Stimulated activated CD4-positive, alpha-beta T cell treated with anti-CD3 and anti-CD28 coated beads, Interleukin-12 subunit alpha, Interleukin-12 subunit beta, amount 100 ng/mL, for 48 hours (primary cell): Measurements from ENCODE around the gene PPEF1.

Experiments
- DNase-seq, 3 donors: peaks; one replicate each; pipeline ENCODE4 v3.0.0-alpha.2; 2020; ENCODE audit warnings: low read depth in 2 of 3, low spot score in 1 of 3

Gene PPEF1

GRCh38 chrX:18877469-18877868 is 170.0 kb downstream of the PPEF1 start:
- no peak for DNase-seq
